Tibial artery (tissue), 4 donors: ENCODE measurements around the gene AGBL1.

Source experiments
- DNase-seq, 2 donors: peaks; one replicate each; pipeline ENCODE4 v3.0.0-alpha.2; 2019
- H3K27ac ChIP-seq, 2 donors: fragments of 200-600 bp; sonication (generic) in 1 of 2; 1 replicate in 1 of 2; 2 replicates in 1 of 2; pipeline ENCODE4 v1.5.1; 2018 to 2019; ENCODE audit warnings: mild to moderate bottlenecking in 1 of 2
- H3K27me3 ChIP-seq, 2 donors: fragments of 200-600 bp; sonication (generic) in 1 of 2; one replicate each; pipeline versions ENCODE4 v1.5.1 to v1.6.0; 2016 to 2019
- H3K36me3 ChIP-seq, 3 donors: fragments of 200-600 bp; sonication (generic) in 2 of 3; one replicate each; pipeline ENCODE4 v1.5.1; 2016 to 2019; ENCODE audit warnings: mild to moderate bottlenecking in 2 of 3
- H3K4me1 ChIP-seq, 4 donors: fragments of 200-600 bp; sonication (generic) in 2 of 4; 1 replicate in 3 of 4; 2 replicates in 1 of 4; pipeline ENCODE4 v1.5.1; 2016 to 2019
- H3K4me3 ChIP-seq, 2 donors: fragments of 200-600 bp; sonication (generic) in 1 of 2; 1 replicate in 1 of 2; 2 replicates in 1 of 2; pipeline ENCODE4 v1.5.1; 2018 to 2019; ENCODE audit warnings: mild to moderate bottlenecking in 2 of 2
- H3K9me3 ChIP-seq, 3 donors: fragments of 200-600 bp; sonication (generic) in 1 of 3; one replicate each; pipeline ENCODE4 v1.5.1; 2016 to 2019
- CTCF ChIP-seq, 2 experiments: fragments of 200-600 bp in 1 of 2; fragments of 450-650 bp in 1 of 2; IDR thresholded peaks; one replicate each; pipeline ENCODE4 v1.5.1; 2017 to 2019; ENCODE audit warnings: antibody characterized with exemption in 2 of 2, mild to moderate bottlenecking in 1 of 2, moderate library complexity in 1 of 2
- intact Hi-C: fragments of 100-400 bp; cut with DNase I; formaldehyde crosslinking; loops from one replicate; pipeline ENCODE4 v1.15.0; 2023; ENCODE audit warnings: low total_unique reads

Gene AGBL1

GRCh38 chr15:86327230-86327865 lies 247.7 kb downstream of the AGBL1 start:
- Histone ChIP-seq H3K4me3 (no peak overlapping the region), H3K9me3 (peaks cover 0 to 14% (median 14%) of the 10 kb centered on the region in 3 donors), H3K4me1 (no peaks in the 10 kb centered on the region), H3K36me3 (no peaks in the 10 kb centered on the region), H3K27me3 (no peaks in the 10 kb centered on the region), H3K27ac (no peak overlapping the region)
- TF ChIP-seq CTCF (IDR thresholded peaks at IDR 0.05), result no peak
- intact Hi-C loops, result no loop called here
- no peak for DNase-seq

- H3K4me3 ChIP-seq, result no peak overlapping the region
- H3K27ac ChIP-seq, result no peak overlapping the region
- H3K4me1 ChIP-seq, result no peaks in the 10 kb centered on the region
- TF ChIP-seq CTCF (IDR thresholded peaks at IDR 0.05), result no peak
- intact Hi-C loops, result no loop called here
- no peak for DNase-seq
- H3K36me3 ChIP-seq, result no peaks in the 10 kb centered on the region
- no peaks in the 10 kb centered on the region for H3K27me3 ChIP-seq
- peaks cover 0 to 14% (median 14%) of the 10 kb centered on the region in 3 donors for H3K9me3 ChIP-seq
Observed at GRCh38 chr15:86328658-86329057, 249.0 kb downstream of the AGBL1 start.

GRCh38 chr15:86329311-86330013 lies 249.8 kb downstream of the AGBL1 start:
- H3K4me1 ChIP-seq, result no peaks in the 10 kb centered on the region
- no peaks in the 10 kb centered on the region for H3K36me3 ChIP-seq
- no peak for DNase-seq
- intact Hi-C loops, result no loop called here
- no peak for TF ChIP-seq CTCF (IDR thresholded peaks at IDR 0.05)
- peaks cover 0 to 14% (median 14%) of the 10 kb centered on the region in 3 donors for H3K9me3 ChIP-seq
- H3K27me3 ChIP-seq, result no peaks in the 10 kb centered on the region
- H3K4me3 ChIP-seq, result no peak overlapping the region
- H3K27ac ChIP-seq, result no peak overlapping the region

GRCh38 chr15:86333819-86334218 lies 254.1 kb downstream of the AGBL1 start:
- TF ChIP-seq CTCF (IDR thresholded peaks at IDR 0.05), result no peak
- no peak for DNase-seq
- Histone ChIP-seq H3K9me3 (peaks cover 0 to 13% (median 13%) of the 10 kb centered on the region in 3 donors), H3K27ac (no peak overlapping the region), H3K36me3 (no peaks in the 10 kb centered on the region), H3K4me3 (no peak overlapping the region), H3K27me3 (no peaks in the 10 kb centered on the region), H3K4me1 (no peaks in the 10 kb centered on the region)
- intact Hi-C loops, result no loop called here

- no peaks in the 10 kb centered on the region for H3K9me3 ChIP-seq
- no peak for TF ChIP-seq CTCF (IDR thresholded peaks at IDR 0.05)
- intact Hi-C loops, result no loop called here
Observed at GRCh38 chr15:86336051-86336788, 256.5 kb downstream of the AGBL1 start.

More at GRCh38 chr15:86336051-86336788, 256.5 kb downstream of the AGBL1 start:
- no peak overlapping the region for H3K27ac ChIP-seq
- H3K4me1 ChIP-seq, result no peaks in the 10 kb centered on the region
- H3K27me3 ChIP-seq, result no peaks in the 10 kb centered on the region
- no peak overlapping the region for H3K4me3 ChIP-seq
- DNase-seq, result no peak
- no peaks in the 10 kb centered on the region for H3K36me3 ChIP-seq
